Activated CD8-positive, alpha-beta memory T cell treated with anti-CD3 and anti-CD28 coated beads for 36 hours (primary cell): ENCODE data around the gene RREB1. TPM values are rescaled to one million over a fixed set of nuclear protein-coding genes. Genes with fewer than 3 reads are reported as not detected.

Experiments used
- CTCF ChIA-PET: fragments of 350-600 bp; sonication (Branson Sonifier 250); formaldehyde crosslinking; loops from one replicate; lab custom pipeline; 2021; ENCODE audit warnings: antibody characterized with exemption; lab: Charles Lee
- POLR2A ChIA-PET: fragments of 350-600 bp; sonication (Branson Sonifier 250); formaldehyde crosslinking; loops from one replicate; lab custom pipeline; 2021; ENCODE audit warnings: antibody characterized with exemption; lab: Charles Lee
- total RNA-seq, 2 experiments: library from RNA; stranded (reverse); gene quantifications; one replicate each; pipeline ENCODE4 v1.2.3, GENCODE V29; 2021

RREB1 gene
- total RNA-seq, 2 experiments from 2014 or later, result 16.8 to 18.3 TPM

GRCh38 chr6:7196685-7197283 is 89.0 kb downstream of the RREB1 start:
- POLR2A ChIA-PET, result no interaction called here
- CTCF ChIA-PET, result interaction anchor here (0.7 to 1.1 kb wide), 2 partner anchors 61 to 292 kb away, joined by 4 to 5 read pairs; no protein-coding TSS in a partner anchor

- CTCF ChIA-PET, result no interaction called here
Measured at GRCh38 chr6:7197747-7198146, 90.0 kb downstream of the RREB1 start.

GRCh38 chr6:7198833-7199800 is 91.4 kb downstream of the RREB1 start:
- ChIA-PET POLR2A (no interaction called here), CTCF (no interaction called here)

More at GRCh38 chr6:7197747-7198146, 90.0 kb downstream of the RREB1 start:
- POLR2A ChIA-PET, result no interaction called here

GRCh38 chr6:7200598-7201443 is 93.1 kb downstream of the RREB1 start:
- POLR2A ChIA-PET, result no interaction called here
- CTCF ChIA-PET, result no interaction called here

- ChIA-PET CTCF (no interaction called here), POLR2A (no interaction called here)
Measured at GRCh38 chr6:7201444-7201731, 93.6 kb downstream of the RREB1 start.

- POLR2A ChIA-PET, result no interaction called here
- CTCF ChIA-PET, result interaction anchor here (1.1 kb wide), 1 partner anchor 171 kb away, joined by 3 read pairs; no protein-coding TSS in a partner anchor
Measured at GRCh38 chr6:7201732-7202541, 94.2 kb downstream of the RREB1 start.

- ChIA-PET CTCF (interaction anchor here (1.1 kb wide), 1 partner anchor 170 kb away, joined by 3 read pairs; no protein-coding TSS in a partner anchor), POLR2A (no interaction called here)
Measured at GRCh38 chr6:7202950-7203349, 95.2 kb downstream of the RREB1 start.

GRCh38 chr6:7203939-7204338 is 96.2 kb downstream of the RREB1 start:
- CTCF ChIA-PET, result no interaction called here
- POLR2A ChIA-PET, result no interaction called here

- CTCF ChIA-PET, result no interaction called here
- POLR2A ChIA-PET, result no interaction called here
Measured at GRCh38 chr6:7204726-7205125, 97.0 kb downstream of the RREB1 start.

- CTCF ChIA-PET, result no interaction called here
- POLR2A ChIA-PET, result no interaction called here
Measured at GRCh38 chr6:7207720-7208119, 100.0 kb downstream of the RREB1 start.

GRCh38 chr6:7213416-7213815 is 105.7 kb downstream of the RREB1 start:
- ChIA-PET POLR2A (no interaction called here), CTCF (no interaction called here)

- ChIA-PET CTCF (no interaction called here), POLR2A (interaction anchor here (0.7 kb wide), 1 partner anchor 851 kb away, joined by 3 read pairs; no protein-coding TSS in a partner anchor)
Measured at GRCh38 chr6:7214468-7214867, 106.7 kb downstream of the RREB1 start.

- ChIA-PET CTCF (no interaction called here), POLR2A (no interaction called here)
Measured at GRCh38 chr6:7215131-7215530, 107.4 kb downstream of the RREB1 start.

- ChIA-PET CTCF (no interaction called here), POLR2A (no interaction called here)
Measured at GRCh38 chr6:7215798-7216231, 108.1 kb downstream of the RREB1 start.

GRCh38 chr6:7216941-7217621 is 109.3 kb downstream of the RREB1 start:
- CTCF ChIA-PET, result no interaction called here
- POLR2A ChIA-PET, result no interaction called here

GRCh38 chr6:7218406-7218988 is 110.7 kb downstream of the RREB1 start:
- CTCF ChIA-PET, result no interaction called here
- POLR2A ChIA-PET, result no interaction called here

- ChIA-PET POLR2A (no interaction called here), CTCF (interaction anchor here (0.6 kb wide), 1 partner anchor 31 kb away, joined by 4 read pairs; no protein-coding TSS in a partner anchor)
Measured at GRCh38 chr6:7219310-7219709, 111.5 kb downstream of the RREB1 start.

GRCh38 chr6:7222197-7222596 is 114.4 kb downstream of the RREB1 start:
- ChIA-PET CTCF (no interaction called here), POLR2A (no interaction called here)
